Coronary artery (tissue), 2 donors: Measurements from ENCODE around the gene PLXNA2.

Experiments used
- DNase-seq: peaks from one replicate; pipeline ENCODE4 v3.0.0-alpha.2; 2017; ENCODE audit warnings: low spot score
- H3K27ac ChIP-seq, 2 donors: fragments of 200-600 bp; sonication (generic); one replicate each; pipeline ENCODE4 v1.5.1; 2016 to 2019
- H3K4me3 ChIP-seq: fragments of 200-600 bp; sonication (generic); 2 replicates; pipeline ENCODE4 v1.5.1; 2016; ENCODE audit warnings: mild to moderate bottlenecking, moderate library complexity
- CTCF ChIP-seq: fragments of 200-600 bp; sonication (generic); IDR thresholded peaks from one replicate; pipeline ENCODE4 v1.5.1; 2019; ENCODE audit warnings: antibody characterized with exemption

Gene PLXNA2

DNA sequence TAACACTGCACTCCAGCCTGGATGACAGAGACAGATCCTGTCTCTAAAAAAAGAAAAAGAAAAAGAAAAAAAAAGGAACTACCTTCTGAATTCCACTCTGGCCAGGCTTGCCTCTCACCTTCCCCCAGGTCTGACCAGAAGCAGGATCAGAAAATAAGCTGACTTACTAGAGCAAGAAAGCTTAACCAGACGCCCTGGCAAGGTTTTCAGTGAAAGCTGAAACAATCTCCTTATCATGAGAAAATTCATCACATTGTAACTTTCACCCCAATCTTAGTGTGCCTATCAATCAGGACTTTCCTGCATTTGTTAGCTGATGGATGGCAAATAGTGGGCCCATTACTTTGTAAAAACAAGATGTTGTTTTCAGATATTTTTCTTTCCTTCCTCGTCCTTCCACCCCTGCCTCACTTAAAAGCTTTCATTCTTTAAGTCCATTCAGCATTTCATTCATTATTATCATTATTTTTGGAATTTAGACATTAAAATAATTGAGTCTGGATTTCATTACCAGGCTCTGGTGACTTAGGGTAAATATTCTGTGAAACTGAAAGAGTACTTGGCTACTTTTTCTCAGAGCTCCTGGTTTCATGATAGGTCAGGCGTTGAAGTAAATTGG lies 236.8 kb downstream of the PLXNA2 start:
- TF ChIP-seq CTCF = no peak
- Histone ChIP-seq H3K4me3 (no peak overlapping the region), H3K27ac (no peak overlapping the region)
- DNase-seq = no peak

- Histone ChIP-seq H3K4me3 (no peak overlapping the region), H3K27ac (no peak overlapping the region)
- no peak for DNase-seq
- TF ChIP-seq CTCF = no peak
Measured at GRCh38 chr1:208006258-208006920, 237.8 kb downstream of the PLXNA2 start.

DNA sequence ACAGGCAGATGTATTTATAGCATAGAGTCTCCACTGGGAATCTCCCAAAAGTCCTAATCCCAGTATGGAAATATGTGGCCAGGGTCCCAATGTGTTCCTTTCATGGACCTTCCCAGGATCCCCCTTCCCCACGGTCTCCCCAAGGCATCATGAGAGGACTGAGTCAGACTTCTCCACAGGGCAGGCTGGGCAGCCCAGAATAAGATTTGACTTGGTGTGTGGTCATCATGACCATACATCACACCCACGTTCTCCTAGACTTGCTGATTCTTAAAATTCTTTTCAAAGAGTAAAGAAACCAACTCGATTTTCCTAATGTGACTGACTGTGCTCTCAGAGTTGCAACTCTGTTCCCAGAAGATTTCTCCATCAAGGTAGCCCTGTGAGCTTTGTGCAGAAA lies 239.3 kb downstream of the PLXNA2 start:
- H3K4me3 ChIP-seq = no peak overlapping the region
- no peak for DNase-seq
- no peak for TF ChIP-seq CTCF
- no peak overlapping the region for H3K27ac ChIP-seq

DNA sequence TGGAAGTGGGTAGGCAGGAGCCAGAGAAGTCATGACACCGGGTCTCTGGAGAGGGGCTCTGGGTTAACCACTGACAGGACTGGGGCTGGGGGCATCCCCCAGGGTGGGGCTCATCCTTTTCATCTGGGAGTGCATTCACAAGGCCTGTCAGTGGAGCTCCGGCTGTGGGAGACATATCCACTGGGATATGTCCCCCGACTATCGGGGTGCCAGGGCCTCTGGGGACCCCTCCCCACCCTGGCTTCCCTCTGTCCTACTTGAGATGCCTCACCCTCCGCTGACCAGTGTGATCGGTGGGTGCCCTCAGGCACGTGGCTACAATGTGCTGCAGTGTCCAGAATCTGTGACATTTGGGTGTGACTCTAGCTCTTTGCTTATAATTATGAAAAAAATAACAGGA lies 240.9 kb downstream of the PLXNA2 start:
- H3K27ac ChIP-seq = no peak overlapping the region
- no peak for DNase-seq
- no peak overlapping the region for H3K4me3 ChIP-seq
- TF ChIP-seq CTCF = no peak

GRCh38 chr1:208002672-208003071 lies 241.5 kb downstream of the PLXNA2 start:
- Histone ChIP-seq H3K27ac (no peak overlapping the region), H3K4me3 (no peak overlapping the region)
- TF ChIP-seq CTCF = no peak
- no peak for DNase-seq

- DNase-seq = no peak
- H3K4me3 ChIP-seq = no peak overlapping the region
- no peak for TF ChIP-seq CTCF
- no peak overlapping the region for H3K27ac ChIP-seq
Measured at GRCh38 chr1:208002078-208002477, 242.1 kb downstream of the PLXNA2 start.

DNA sequence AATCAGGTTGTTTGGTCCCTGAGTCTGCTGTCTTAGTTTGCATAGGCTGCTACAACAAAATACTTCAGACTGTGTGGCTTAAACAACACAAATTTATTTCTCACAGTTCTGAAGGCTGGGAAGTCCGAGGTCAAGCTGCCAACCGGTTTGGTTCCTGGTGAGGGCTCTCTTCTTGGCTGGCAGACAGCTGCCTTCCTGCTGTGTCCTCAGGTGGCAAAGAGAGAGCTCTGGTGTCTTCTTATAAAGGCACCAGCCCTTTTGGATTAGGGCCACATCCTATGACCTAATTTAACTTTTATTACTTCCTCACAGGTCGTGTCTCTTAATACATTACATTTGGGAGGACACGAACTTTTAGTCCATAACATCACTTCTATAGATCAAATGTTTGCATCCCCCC lies 243.7 kb downstream of the PLXNA2 start:
- no peak for TF ChIP-seq CTCF
- no peak for DNase-seq
- no peak overlapping the region for H3K27ac ChIP-seq

More for the DNA sequence above, 243.7 kb downstream of the PLXNA2 start:
- no peak overlapping the region for H3K4me3 ChIP-seq
